HUES64 (cell line): ENCODE measurements around the gene HRH1. TPM values are rescaled to one million over a fixed set of nuclear protein-coding genes. Genes with fewer than 3 reads are reported as not detected.
A peak's percentile ranks its signal among the peaks of the same experiment; 100 is the strongest.
"Not testable (repeated sequence)": the region's sequence is repeated elsewhere in the genome, so short reads cannot be mapped to it uniquely, and the experiment has no call there.

ENCODE experiments used
- H3K27ac ChIP-seq: 2 replicates; pipeline ENCODE4 v1.7.0; 2013; ENCODE audit warnings: low read depth, low read length, inconsistent platforms
- H3K27me3 ChIP-seq: 2 replicates; pipeline ENCODE4 v1.6.1; 2013; ENCODE audit warnings: mild to moderate bottlenecking, low read length; ENCODE audit not compliant: insufficient read depth
- H3K36me3 ChIP-seq: 2 replicates; pipeline ENCODE4 v1.6.1; 2013; ENCODE audit warnings: mild to moderate bottlenecking, low read length; ENCODE audit not compliant: insufficient read depth
- H3K4me1 ChIP-seq: 2 replicates; pipeline ENCODE4 v1.6.1; 2013; ENCODE audit warnings: mild to moderate bottlenecking, low read length, moderate library complexity; ENCODE audit not compliant: insufficient read depth
- H3K4me3 ChIP-seq: 2 replicates; pipeline ENCODE4 v1.5.1; 2013; ENCODE audit warnings: mild to moderate bottlenecking, low read length, moderate library complexity
- H3K9ac ChIP-seq: 2 replicates; pipeline ENCODE4 v1.6.1; 2013; ENCODE audit warnings: mild to moderate bottlenecking, low read depth, low read length
- H3K9me3 ChIP-seq: 2 replicates; pipeline ENCODE4 v1.6.1; 2013; ENCODE audit warnings: low read depth, low read length; ENCODE audit not compliant: insufficient read depth
- WGBS: fragments of 150-250, 120-280 bp; methylation state at CpG from one replicate; pipeline ENCODE4 v1.1.7; 2013; ENCODE audit warnings: missing lambda C conversion rate; 5-methylcytosine and 5-hydroxymethylcytosine counted together
- polyA plus RNA-seq, 2 experiments: library from polyadenylated mRNA; stranded (reverse); fragments of 50-300 nt; gene quantifications; one replicate each; pipeline ENCODE4 v1.2.3, GENCODE V29; 2013

HRH1 gene
- not detected for polyA plus RNA-seq (2013, experiment 1 of 2)
- 0.25 TPM for polyA plus RNA-seq (2013, experiment 2 of 2)

GRCh38 chr3:11154036-11154952, at the start of gene HRH1:
Gene HRH1 (plus strand): TSS chr3:11154493. CDS start chr3:11259038, 104,545 bp downstream.
- H3K36me3 ChIP-seq, result no peaks in the 10 kb centered on the region
- H3K9ac ChIP-seq, result no peak within 1 kb of the TSS
- no peak within 1 kb of the TSS for H3K27ac ChIP-seq
- H3K9me3 ChIP-seq, result no peaks in the 10 kb centered on the region
- peaks cover 69% of the 10 kb centered on the region for H3K27me3 ChIP-seq
- H3K4me1 ChIP-seq, result 0 out of 2 replicates have a peak, but pooled peaks cover 10% of the 10 kb centered on the region
- 3% methylated on average over 95 of the region's 98 CpGs for WGBS
- H3K4me3 ChIP-seq, result peak within 1 kb of the TSS; percentile 53

DNA sequence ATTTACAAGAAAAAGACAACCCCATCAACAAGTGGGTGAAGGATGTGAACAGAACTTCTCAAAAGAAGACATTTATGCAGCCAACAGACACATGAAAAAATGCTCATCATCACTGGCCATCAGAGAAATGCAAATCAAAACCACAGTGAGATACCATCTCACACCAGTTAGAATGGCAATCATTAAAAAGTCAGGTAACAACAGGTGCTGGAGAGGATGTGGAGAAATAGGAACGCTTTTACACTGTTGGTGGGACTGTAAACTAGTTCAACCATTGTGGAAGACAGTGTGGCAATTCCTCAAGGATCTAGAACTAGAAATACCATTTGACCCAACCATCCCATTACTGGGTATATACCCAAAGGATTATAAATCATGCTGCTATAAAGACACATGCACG, 41.0 kb upstream of the HRH1 start:
- not testable (repeated sequence) for H3K4me1 ChIP-seq, H3K9ac ChIP-seq, H3K27me3 ChIP-seq, H3K27ac ChIP-seq, H3K4me3 ChIP-seq, H3K9me3 ChIP-seq, H3K36me3 ChIP-seq
- no CpG with 5 or more reads among the region's 2 CpGs for WGBS

DNA sequence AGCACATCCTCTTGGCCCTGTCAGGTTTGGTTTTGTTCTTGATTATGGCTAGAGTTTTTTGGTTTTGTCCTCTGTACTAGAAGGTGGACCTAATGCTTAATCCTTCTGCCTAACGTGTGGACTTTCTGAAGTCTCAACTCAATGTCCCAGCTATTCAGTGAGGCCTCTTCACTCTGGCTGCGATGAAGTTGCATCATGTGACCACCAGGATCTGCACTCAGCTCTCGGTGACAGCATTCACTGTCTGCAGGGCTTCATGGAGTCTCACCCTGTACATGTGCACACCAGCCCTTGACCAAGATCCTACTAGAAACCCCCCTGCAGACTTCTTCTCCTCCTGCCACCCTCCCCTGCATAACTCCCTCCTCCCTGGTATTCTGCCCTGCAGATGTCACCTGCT, 38.7 kb upstream of the HRH1 start:
- Histone ChIP-seq H3K36me3 (no peaks in the 10 kb centered on the region), H3K9ac (no peak overlapping the region), H3K4me3 (no peak overlapping the region), H3K27ac (no peak overlapping the region), H3K27me3 (no peaks in the 10 kb centered on the region), H3K4me1 (no peaks in the 10 kb centered on the region), H3K9me3 (no peaks in the 10 kb centered on the region)
- 86% methylated on average over 3 of the region's 3 CpGs for WGBS

GRCh38 chr3:11116336-11117059, 37.8 kb upstream of the HRH1 start:
- no peak overlapping the region for H3K4me3 ChIP-seq
- no peaks in the 10 kb centered on the region for H3K36me3 ChIP-seq
- H3K9ac ChIP-seq, result no peak overlapping the region
- H3K4me1 ChIP-seq, result no peaks in the 10 kb centered on the region
- WGBS, result 91% methylated on average over 8 of the region's 8 CpGs
- no peaks in the 10 kb centered on the region for H3K27me3 ChIP-seq
- no peak overlapping the region for H3K27ac ChIP-seq
- H3K9me3 ChIP-seq, result no peaks in the 10 kb centered on the region

- Histone ChIP-seq H3K27me3 (no peaks in the 10 kb centered on the region), H3K4me3 (no peak overlapping the region), H3K4me1 (no peaks in the 10 kb centered on the region), H3K36me3 (no peaks in the 10 kb centered on the region), H3K9ac (no peak overlapping the region), H3K27ac (no peak overlapping the region), H3K9me3 (peaks cover 1% of the 10 kb centered on the region; the same call in 1 of the 2 replicates)
- 90% methylated on average over 10 of the region's 10 CpGs for WGBS
Observed at GRCh38 chr3:11117591-11117990, 36.7 kb upstream of the HRH1 start.

GRCh38 chr3:11118181-11118682, 36.1 kb upstream of the HRH1 start:
- Histone ChIP-seq H3K9ac (no peak overlapping the region), H3K9me3 (peaks cover 8% of the 10 kb centered on the region; the same call in 1 of the 2 replicates), H3K4me3 (no peak overlapping the region), H3K36me3 (no peaks in the 10 kb centered on the region), H3K27ac (no peak overlapping the region), H3K4me1 (no peaks in the 10 kb centered on the region), H3K27me3 (no peaks in the 10 kb centered on the region)
- 83% methylated on average over 8 of the region's 8 CpGs for WGBS

DNA sequence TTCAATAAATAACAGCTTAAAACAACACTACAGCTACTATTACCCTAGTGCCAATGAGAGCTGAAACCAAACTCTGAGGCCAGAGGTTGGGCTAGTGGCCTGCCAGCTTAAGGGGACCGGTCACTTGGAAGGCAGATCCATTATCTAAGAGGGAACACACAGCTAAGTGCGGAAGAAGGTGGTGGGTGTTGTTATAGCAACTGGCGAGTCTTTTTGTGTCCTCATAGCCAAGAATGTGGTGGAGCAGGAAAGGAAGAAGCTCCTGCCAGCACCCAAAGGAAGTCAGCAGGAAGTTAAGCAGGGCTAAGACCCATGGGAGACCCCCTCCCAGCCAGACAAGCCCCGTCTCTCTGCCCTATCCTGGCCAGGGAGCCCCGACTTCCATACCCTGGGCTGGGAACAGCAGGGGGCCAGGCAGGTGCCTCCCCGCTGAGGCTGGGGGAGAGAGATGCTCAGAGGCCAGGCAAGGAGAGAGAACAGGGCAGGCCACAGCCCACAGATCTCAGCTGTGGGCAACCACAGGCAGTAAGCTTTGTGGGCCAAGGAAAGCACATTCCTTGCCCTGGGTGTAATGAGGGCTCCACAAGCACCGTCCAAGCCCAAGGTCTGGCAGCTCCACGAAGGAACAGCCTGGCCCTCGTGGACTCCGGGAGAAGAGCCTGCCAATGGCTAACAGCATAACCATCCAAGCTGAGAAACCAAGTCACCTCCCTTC, 34.0 kb upstream of the HRH1 start:
- WGBS, result 87% methylated on average over 10 of the region's 10 CpGs
- no peak overlapping the region for H3K27ac ChIP-seq
- no peak overlapping the region for H3K9ac ChIP-seq
- no peaks in the 10 kb centered on the region for H3K36me3 ChIP-seq
- no peaks in the 10 kb centered on the region for H3K27me3 ChIP-seq
- H3K9me3 ChIP-seq, result peaks cover 10% of the 10 kb centered on the region; the same call in 1 of the 2 replicates
- no peak overlapping the region for H3K4me3 ChIP-seq
- H3K4me1 ChIP-seq, result no peaks in the 10 kb centered on the region

DNA sequence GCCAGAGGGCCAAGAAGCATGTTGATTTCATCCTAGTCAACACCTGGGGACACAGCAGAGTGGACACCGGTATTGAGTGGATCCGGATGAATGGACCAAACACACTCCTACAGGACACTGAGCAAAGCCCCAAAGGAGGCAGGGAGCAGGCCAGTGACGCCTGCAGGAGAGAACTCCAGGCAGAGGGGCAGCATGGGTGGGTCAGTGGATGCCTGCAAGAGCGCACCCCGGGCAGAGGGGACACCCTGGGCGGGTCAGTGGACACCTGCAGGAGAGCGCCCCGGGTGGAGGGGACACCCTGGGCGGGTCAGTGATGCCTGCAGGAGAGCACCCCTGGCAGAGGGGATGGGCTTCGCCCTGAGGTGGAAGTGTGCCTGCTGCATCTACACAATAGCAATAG, 27.6 kb upstream of the HRH1 start:
- WGBS, result 93% methylated on average over 10 of the region's 10 CpGs
- no peaks in the 10 kb centered on the region for H3K27me3 ChIP-seq
- no peak overlapping the region for H3K4me3 ChIP-seq
- H3K27ac ChIP-seq, result no peak overlapping the region
- no peaks in the 10 kb centered on the region for H3K4me1 ChIP-seq
- H3K9ac ChIP-seq, result no peak overlapping the region
- peaks cover 10% of the 10 kb centered on the region; the same call in 1 of the 2 replicates for H3K9me3 ChIP-seq
- H3K36me3 ChIP-seq, result no peaks in the 10 kb centered on the region

DNA sequence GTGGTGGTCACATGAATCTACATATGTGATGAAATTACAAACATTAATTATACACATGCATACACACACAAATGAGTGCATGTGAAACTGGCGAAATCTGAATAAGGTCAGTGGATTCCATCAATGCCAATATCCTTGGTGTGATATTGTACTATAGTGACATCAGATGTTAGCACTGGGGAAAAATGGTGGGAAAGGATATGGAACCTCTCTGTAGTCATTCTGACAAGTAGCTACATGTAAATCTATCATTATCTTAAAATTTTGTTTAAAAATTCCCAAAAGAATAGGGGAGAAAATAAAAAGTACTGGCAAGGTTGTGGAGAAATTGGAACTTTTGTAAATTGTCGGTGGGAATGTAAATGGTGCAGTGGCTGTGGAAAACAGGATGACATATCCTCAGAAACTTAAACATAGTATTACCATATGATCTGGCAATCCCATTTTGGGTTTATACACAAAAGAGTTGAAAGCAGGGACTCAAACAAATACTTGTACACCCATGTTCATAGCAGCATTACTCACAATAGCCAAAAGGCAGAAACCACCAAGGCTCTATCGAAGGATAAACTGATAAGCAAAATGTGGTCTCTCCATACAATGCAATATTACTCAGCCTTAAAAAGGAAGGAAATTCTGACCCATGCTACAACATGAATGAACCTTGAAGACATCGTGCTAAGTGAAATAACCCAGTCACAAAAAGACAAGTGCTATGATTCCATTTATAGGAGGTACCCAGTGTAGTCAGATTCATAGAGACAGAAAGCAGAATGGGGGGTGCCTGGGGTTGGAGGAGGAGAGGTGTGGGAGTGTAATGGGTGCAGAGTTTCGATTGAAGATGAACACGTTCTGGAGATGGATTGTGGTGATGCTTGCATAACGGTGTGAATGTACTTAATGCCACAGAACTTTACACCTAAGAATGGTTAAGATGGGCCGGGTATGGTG, 25.3 kb upstream of the HRH1 start:
- H3K36me3 ChIP-seq, result no peaks in the 10 kb centered on the region

DNA sequence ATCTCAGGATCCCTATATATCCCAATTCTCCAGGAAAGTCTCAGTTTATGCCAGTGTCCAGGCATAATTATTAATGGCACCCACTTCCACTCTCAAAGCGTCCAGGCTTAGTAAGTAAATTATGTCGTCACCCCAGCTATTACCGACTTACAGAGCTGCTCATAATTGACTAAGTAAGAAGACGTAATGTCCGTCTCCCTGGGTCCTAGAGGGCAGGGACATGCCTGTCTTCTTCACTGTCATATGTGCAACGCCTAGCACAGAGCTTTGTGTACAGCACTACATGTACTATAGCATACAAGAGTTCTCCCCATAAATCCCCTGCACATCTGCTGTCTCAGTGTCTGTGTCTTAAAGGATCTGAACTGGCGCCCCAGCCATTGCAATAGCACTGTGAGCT, 23.9 kb upstream of the HRH1 start:
- H3K4me1 ChIP-seq, result no peaks in the 10 kb centered on the region
- no peaks in the 10 kb centered on the region for H3K27me3 ChIP-seq
- H3K27ac ChIP-seq, result no peak overlapping the region
- no peaks in the 10 kb centered on the region for H3K9me3 ChIP-seq
- H3K36me3 ChIP-seq, result no peaks in the 10 kb centered on the region
- 93% methylated on average over 7 of the region's 7 CpGs for WGBS
- H3K4me3 ChIP-seq, result no peak overlapping the region
- H3K9ac ChIP-seq, result no peak overlapping the region

More for the DNA sequence above, 25.3 kb upstream of the HRH1 start:
- no peaks in the 10 kb centered on the region for H3K4me1 ChIP-seq
- H3K9me3 ChIP-seq, result no peaks in the 10 kb centered on the region
- H3K27me3 ChIP-seq, result no peaks in the 10 kb centered on the region
- no peak overlapping the region for H3K9ac ChIP-seq
- WGBS, result 93% methylated on average over 8 of the region's 8 CpGs
- no peak overlapping the region for H3K27ac ChIP-seq
- no peak overlapping the region for H3K4me3 ChIP-seq
